NCI-H82 treated with DMSO at 0.1 percent for 48 hours (cell line): ENCODE data around the gene PPFIBP2.

Source experiments
- DNase-seq: peaks from one replicate; lab custom pipeline; 2025; ENCODE audit not compliant: unreplicated experiment; lab: John Stamatoyannopoulos, UW

Gene PPFIBP2

DNA sequence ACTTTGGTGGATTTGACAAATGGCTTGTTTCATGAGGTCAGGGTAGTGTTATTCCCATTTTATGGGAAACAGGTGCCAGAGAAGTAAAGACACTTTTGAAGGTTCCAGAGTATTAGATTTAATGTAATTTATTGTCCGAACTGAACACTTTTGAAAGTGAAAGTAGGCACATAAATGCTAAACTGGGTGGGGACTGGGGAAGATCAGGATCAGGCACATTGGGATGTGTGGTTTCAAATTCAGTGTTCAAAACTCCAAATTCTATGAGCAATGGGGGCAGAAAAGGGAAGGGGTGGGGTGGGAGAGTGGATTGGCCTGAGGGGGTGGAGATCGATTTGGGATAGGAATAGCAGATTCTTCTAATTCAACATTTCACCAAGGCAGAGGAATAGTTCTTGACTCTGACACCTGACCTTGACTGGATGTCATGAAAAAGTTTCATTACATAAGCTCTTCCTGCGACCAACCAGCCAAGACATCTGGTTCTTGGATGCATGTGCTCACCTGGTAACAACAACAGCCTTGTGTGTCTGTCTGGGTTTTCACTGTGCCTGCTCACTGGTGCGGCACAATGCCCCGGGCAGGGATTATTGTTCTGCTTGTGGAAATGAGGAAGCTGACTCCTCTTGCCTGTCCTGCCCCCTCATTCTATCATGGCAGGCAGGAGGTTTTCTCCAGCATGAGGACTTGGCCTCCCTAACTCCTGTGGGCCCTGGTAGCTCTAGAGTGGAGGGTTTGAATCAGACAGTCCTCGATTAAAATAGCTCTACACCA, 10.8 kb downstream of the PPFIBP2 start:
- DNase-seq = no peak

DNA sequence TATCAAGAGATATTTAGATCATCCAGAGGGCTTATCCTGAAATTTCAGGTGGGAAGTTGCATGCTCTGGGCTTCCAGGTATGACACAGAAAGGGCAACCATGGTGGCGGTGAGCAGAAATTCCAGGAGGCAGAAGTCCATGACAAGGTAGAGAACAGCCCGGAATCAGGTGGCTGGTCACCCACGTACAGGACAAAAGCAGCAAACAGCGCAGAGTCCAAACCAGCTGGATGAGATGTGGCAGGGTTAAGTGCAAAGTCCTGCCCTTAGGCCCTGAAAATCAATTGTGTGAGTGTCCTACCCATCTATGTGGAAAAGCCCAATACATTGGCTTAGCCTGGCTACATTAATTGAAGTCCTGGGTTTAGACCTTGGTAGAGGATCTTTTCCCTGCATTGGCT, 11.6 kb downstream of the PPFIBP2 start:
- no peak for DNase-seq

DNA sequence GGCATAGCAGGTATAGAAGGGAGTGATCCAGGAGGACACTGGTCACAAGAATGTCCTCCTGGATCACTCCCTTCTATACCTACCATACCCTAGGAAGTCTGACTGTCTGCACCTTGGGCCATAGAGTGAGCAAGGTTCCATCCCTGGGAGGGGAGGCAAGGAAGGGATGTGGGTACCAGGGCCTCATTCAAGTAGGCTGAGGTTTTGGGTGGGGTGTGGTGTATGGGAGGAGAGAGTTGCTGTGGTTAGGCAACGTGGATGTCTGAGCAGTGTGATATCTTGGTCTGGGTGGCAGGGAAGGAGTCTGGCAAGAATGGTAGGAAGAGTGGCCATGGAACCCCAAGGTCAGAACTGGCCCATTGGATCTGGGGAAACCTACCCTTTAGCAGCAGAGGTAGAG, 13.2 kb downstream of the PPFIBP2 start:
- no peak for DNase-seq

DNA sequence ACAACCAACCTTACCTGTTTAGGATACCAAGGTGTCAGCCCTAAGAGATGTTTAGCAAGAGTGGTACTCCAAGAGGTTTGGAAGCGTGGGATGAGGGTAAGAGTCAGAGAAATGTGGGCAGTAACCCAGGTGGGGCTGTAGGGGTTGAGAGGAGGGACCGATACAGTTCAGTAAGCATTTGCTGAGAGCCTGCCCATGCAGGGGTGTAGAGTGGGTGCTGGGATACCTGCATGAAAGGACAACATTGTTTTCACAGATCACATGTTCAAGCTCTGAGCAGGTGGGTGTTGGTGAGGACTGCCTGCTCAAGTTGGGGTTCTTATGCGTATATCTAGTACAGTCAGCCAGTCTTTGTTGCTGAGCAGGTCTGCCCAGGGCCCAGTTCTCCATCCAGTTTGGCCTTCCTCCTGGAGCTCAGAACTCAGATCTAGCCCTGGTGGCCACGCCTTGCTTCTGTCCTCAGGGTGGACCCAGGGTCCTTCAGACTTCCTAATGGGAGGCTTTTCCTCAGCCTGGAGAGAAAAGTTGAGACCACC, 14.8 kb downstream of the PPFIBP2 start:
- DNase-seq = no peak

DNA sequence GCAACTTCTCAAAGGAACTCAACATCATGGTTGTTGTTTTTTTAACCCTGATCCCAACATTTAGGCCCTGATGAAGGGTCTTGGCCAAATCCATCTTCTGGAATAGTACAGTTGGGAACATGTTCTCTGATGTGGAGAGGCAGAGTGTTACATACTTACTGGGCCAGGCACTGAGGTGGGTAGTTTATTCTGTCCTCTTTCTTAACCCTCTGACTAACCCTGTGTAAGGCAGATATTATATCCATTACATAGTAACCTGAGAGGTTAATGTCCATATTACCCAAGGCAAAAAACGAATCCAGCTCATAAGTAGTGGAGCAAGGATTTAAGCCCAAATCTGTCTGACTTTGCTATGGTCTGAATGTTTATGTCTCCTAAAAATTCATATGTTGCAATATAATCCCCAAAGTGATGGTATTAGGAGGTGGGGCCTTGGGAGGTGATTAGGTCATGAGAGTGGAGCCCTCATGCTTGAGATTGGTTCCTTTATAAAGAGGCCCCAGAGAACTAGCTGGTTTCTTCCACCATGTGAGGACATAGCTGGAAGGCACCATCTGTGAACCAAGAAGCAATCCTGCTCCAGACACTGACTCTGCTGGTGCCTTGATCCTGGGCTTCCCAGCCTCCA, 16.3 kb downstream of the PPFIBP2 start:
- no peak for DNase-seq

DNA sequence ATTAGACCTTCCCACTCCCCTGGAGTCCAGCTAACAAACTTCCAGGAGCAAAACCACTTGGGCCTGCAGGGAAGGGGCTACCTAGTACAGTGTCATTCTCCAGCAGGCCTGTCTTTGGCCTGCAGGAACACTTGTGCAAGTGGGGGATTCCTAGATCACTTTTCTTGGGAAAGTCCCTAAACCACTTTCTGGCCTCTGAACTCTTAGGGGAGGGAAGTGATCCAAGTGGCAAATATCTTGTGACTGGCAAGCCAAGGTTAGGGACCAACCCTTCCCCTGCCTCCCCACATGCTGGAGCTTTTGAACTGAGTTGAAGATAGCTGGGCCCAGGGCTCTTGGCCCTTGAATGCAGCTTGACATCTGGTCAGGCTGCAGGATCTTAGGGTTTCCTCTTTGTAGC, 17.2 kb downstream of the PPFIBP2 start:
- no peak for DNase-seq

DNA sequence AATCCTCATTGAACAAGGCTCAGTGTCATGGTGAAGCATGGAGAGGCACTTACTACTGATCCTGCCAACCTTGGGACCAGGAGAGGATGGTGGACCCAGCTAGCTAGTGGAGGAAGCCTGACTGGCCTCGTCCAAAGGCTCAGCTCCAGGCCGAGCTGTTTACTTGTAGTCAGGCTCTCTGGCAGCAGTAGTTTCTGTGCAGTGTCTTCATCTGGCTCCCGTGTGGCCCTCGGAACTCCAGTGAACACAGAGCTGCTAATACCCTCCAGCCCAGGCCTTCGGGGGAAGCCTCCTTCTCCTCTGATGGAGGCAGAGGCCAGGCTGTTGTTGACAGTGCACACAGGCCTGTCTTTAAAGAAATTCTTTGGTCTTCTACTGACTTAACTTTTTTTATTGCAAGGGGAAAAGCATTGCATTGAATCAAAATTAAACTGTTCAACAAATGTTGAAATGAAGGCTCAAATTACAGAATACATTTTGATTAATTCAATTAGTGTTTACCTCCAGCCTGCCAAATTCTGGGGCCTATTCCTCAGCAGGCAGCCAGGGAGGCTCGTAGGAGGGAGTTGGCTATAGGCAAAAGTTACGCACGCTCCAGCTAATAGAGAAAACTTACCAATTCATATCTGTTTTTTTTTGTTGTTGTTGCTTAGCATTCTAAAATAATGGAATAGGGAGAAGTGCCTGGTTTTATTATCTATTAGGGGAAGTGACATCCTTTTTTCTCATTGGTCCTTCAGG, 18.8 kb downstream of the PPFIBP2 start:
- no peak for DNase-seq

DNA sequence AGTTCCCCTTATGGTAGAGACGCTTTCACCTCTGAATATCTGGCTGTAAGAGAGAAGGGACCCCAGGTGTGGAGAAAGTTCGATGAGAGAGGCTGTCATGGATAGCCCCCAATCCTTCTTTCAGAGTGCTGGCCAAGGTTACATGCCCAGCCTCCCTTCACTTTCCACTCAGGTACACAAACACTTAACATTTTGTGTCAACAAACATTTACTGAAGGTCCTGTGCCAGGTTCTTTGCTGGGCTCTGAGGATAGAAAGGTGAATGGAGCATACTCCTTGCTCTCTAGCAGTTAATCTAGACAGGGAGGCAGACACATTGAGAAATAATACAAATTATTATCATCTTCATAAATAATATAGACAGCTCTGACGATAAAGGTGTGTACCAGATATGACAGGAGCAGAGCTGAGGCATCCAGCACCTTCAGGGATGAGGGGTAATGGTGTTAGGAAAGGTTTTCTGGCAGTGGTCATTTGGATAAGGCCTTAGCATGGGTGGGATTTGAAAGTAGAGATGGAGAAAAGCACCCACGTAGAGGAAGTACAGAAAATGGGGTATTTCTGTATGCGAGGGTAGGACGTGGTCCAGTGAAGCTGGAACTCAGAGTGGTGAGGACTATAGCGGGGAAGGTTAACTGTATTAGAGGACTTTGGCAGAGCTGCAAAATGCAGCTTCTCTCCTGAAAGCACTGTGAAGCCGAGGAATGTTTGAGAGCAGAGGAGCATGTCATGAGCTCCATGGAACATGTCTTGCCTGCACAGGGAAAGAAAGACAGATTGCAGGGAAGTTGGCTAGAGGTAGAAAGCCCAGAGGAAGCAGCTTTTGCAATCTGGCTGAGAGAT, 19.6 kb downstream of the PPFIBP2 start:
- DNase-seq = no peak

DNA sequence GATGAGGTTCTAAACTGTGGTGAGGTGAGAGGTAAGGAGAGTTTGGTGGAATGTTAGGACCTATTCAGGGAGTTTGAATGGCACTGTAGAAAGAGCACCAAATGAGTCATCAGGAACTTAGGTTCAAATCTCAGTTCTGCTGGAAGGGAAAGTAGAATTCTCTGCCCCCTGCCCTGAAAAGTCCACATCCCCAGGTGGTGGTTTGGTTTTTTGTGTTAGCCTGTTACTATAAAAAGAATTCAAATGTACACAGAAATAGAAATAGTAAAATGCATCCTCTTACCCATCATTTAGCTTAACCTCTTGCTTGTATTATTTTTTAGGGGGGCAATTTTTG, 20.2 kb downstream of the PPFIBP2 start:
- no peak for DNase-seq

DNA sequence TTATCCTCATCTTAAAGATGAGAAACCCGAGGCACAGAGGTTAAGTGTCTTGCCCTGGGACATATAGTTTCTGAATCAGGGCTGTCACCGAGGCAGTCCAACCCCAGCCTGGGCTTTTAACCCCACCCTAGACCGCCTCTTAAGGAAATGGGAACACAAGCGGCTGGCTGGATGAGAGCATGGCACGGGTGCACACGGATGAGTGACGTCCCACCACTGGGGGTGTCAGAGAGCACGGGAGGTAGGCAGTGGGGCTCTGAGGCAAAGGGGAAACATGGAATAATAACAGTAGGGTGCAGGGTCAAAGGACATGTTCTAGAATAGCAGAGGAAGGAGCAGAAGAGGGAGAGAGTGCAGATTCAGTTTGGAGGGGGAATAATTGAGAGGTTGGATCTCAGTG, 22.3 kb downstream of the PPFIBP2 start:
- no peak for DNase-seq

DNA sequence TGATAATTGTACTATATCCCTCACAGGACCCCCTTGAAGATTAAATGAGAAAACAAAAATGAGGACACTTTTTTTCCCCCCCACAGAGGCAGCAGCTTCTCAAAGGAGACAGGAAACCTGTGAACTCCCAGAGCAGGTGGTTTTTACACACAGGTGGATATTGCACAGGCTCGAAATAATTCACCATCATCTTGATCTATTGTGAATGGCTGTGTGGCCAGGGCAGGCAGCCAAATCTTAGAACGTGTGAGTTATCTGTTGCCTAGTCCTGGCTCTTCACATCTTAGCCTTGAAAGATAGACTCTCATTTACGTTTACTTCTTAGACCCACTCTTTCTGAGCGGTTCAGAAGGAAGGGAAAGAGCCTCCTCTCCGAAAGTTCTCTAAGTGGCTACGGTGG, 23.5 kb downstream of the PPFIBP2 start:
- DNase-seq = no peak

DNA sequence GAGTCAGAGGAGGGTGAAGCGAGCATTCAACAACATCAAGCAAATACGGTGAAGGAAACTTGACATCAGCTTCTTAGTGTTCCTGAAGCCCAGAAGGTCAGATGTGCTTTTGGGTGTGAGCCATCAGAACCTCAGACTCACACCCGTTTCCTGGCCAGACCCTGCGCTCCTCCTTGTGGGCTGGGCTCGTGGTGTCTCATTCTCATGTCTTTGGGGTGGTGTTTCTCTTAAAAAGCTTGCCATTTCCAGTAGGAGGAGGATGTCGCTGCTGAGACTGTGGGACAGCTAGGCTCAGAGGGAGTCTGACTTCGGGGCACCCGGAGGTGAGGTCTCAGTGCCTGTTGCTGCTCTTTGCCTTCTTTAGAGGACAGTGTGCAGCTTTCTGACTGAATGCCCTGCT, 24.2 kb downstream of the PPFIBP2 start:
- DNase-seq = no peak

DNA sequence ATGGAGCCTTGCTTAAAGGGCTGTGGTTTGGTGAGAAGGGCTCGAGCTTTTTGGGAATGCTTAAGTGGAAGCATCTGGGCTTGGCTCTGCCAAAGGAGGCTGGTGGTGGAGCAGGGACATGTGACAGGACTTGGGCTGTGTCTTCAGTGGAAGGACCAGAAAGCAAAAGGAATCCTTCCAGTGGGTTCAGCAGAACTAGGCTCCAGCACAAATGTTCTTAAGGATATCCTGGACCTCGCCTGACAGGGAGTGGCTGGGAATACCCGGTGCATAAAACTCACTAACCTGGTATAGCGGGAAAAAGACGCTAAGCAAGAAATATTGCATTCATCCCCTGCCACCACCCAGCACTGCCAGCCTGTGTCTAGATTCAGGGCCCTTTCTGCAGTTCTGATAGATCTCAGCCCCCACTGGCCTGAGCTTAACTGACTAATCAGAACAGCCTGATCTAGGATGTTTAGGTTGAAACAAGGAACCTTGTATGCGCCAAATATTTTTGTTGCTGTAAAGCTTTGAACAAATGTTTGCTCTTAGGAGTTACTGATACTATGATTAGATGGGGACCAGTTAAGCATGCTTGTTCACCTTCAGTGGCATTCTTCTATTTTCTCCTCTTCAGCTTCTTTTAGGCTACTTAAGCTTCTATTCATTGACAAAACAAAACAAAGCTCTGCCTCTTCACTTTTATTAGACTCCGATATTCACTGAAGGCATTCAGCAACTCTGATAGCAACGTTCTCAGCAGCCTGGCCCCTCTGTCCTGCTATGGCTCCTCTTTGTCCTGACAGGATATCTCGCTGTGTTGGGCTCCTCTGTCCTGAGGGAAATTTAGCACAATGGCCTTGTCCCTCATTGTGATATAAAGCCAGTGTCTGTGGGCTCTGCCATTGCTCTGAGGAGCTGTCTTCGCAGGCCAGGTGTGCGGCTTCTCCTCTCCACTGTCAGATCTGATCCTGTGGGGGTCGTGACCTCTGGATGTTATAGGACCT, 25.0 kb downstream of the PPFIBP2 start:
- no peak for DNase-seq

DNA sequence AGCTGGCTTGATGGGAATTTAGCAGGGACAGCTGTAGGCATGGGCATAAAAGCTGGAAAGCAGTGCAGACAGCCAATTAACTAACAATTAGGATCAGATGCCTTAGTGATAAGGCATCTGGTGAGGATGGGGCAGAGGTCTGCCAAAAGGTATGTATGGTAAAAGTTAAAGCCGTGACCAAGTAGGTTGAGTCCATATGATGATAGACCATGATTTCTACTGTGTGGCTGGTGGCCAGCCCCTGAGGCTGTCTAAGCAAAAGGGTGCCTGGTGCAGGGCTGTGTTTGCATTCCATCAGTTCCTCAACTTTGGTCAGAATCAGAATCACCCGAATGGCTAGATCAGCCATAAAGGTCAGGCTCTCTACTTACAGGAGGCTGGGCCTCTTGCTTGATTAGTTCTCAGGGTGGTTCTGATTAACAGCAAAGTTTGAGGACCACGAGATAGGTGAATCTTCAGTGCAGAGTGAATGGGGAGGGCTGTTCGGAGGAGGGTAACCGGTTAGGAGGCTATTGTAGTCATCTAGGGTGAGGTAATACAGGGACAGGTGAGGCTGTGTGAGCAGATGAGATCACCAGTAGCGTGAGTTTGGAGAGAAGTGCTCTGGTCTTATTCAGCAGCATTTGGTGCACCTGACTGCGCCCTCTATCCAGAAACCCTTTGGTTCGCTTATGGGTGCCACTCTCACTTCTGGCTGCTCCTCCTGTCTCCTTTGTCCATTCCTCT, 27.2 kb downstream of the PPFIBP2 start:
- no peak for DNase-seq

DNA sequence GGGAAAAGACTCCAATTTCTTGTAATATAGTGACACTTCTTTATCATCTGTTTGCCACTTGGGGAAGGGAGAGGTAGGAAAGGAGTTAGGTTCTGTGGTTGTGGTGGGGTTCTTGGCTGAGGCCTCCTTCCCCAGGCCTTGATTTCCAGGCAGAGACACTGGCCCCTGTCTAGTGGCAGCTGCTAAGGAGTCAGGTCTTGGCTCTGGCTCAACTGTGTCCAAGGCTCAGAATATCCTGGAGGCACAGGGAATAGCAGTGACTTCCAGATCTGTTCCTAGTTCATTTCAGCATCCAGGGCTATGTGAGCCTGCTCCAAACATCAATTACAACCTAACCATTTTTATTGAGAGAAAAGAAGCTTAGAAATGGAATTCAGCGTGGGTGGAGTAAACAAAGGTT, 29.5 kb downstream of the PPFIBP2 start:
- DNase-seq = no peak

DNA sequence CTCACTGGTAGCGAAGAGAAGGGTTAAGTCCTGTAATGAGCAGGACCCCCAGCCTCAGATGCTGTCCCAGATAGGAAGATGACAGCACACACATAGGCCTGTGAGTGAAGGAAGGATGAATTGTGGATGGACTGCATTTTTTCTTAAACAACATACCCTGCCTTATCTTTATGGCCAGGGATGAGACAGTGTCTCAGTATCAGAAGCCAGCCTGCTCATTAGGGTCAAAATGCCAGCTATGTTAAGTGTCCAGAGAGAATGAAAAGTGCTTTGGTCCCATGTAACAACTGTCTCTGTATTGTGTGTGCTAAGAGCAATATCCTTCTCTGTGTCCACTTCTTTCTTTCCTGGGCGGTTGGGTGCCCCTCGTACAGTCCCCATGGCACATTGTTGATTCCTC, 30.2 kb downstream of the PPFIBP2 start:
- DNase-seq = no peak

DNA sequence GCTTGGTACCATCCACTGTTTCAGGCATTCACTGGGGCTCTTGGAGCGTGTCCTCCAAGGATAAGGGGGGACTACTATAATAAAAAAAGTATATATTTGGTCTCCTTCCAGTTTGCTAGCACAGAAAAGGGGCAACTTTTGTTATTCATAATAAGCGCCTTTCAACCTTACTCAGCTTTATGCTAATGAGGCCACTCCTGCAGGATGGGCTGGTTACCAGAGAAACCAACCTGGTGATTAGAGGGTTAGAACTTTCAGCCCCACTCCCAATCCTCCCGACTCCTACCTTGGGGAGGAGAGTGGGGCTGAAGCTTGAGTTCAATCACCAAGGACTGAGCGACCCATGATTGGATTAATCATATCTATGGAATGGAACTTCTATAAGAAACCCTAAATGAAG, 31.8 kb downstream of the PPFIBP2 start:
- no peak for DNase-seq

DNA sequence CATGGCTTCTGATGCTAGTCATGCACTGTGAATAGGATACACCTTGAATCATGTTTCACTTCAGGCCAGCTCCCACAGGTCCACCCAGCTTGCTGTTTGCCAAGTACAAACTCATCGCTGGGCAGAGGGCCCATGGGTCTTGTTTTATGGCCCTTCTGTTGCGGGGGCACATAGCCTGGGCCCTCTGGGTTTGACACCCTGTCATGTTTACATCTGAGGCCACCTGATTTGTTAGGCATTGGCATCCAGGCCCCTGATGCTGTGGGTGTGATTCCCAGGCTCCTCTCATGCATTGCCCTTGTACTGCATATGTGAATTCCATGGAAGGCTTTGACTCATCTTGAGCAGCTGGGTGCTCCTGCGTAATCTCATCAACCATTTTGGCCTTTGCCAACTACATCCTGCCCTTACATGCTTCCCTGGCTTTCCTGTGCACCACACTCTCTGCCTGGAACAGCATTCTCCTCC, 32.6 kb downstream of the PPFIBP2 start:
- DNase-seq = no peak

DNA sequence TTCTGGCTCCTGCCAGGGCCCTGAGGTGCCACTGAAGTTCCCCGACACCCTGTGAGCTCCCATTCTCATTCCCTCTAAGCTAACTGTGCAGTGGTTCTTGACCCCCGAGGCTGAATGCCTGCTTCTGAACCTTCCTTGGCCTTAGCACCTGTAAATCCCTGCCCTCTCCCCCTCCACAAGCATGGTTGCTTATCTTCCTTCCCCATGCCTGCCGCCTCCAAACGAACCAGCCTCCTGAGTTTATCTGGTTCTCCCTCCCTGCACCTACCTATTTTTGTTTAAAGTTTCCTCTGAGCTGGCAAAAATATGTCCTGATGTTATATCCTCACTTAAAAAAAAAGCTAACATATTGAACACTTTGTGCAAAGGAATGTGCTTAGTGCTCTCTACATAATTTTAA, 33.9 kb downstream of the PPFIBP2 start:
- no peak for DNase-seq
